Left colon (tissue), 2 donors: ENCODE measurements around the gene SLC16A3. TPM values are rescaled to one million over a fixed set of nuclear protein-coding genes. Genes with fewer than 3 reads are reported as not detected.
A peak's percentile ranks its signal among the peaks of the same experiment; 100 is the strongest.

Experiments used
- ATAC-seq: fragments of 200-7000 bp; cut with Tn5 transposase; one replicate; pipeline ENCODE4 v1.9.1; 2020; ENCODE audit warnings: mild to moderate bottlenecking, moderate library complexity
- DNase-seq, 2 donors: peaks; one replicate each; pipeline ENCODE4 v3.0.0-alpha.2; 2020
- intact Hi-C, 2 donors: fragments of 100-400 bp; cut with DNase I in 1 of 2; cut with micrococcal nuclease in 1 of 2; formaldehyde crosslinking; loops; one replicate each; pipeline versions ENCODE4 v1.11.2 to v1.14.0; 2022; cut with DNase I, micrococcal nuclease
- total RNA-seq, 2 donors: library from RNA; stranded (reverse); fragmentation: NEBNext Ultra II Directional; extraction: Animal tissue kit (Norgen Biotek cat#: 25700); gene quantifications; one replicate each; pipeline ENCODE4 v1.2.1, GENCODE V29; 2021
- donor health status: DM: no; HTN: no; CAD: no.
- donor health status: DM: yes; HTN: yes; CAD: no.

Gene SLC16A3
- total RNA-seq, 2 donors from 2014 or later: 112 to 168 TPM

- intact Hi-C loops: no loop called here
- DNase-seq: peak in 1 of 2 donors; percentile 26
Measured at GRCh38 chr17:82241926-82242697, 13.3 kb downstream of the SLC16A3 start.

DNA sequence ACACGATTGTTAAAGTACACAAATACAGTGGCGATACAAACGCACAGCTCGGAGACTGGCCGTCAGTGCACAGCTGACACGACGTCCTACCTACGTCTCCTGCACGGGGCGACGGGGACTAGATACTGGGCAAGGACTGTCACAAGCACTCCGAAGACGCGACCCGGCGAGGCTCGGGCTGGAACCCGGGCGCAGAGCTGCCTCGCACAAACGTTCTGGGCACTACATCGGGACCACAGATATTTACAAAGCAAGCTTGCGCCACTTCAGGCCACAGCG, 13.8 kb downstream of the SLC16A3 start:
- ATAC-seq (no peak), DNase-seq (no peak)
- intact Hi-C loops: no loop called here

More at GRCh38 chr17:82241926-82242697, 13.3 kb downstream of the SLC16A3 start:
- ATAC-seq: peak; percentile 9

GRCh38 chr17:82242977-82243647, 14.3 kb downstream of the SLC16A3 start:
- intact Hi-C loops: no loop called here
- ATAC-seq (no peak), DNase-seq (peak; percentile 66 to 69)

GRCh38 chr17:82243648-82244412, 15.0 kb downstream of the SLC16A3 start:
- ATAC-seq (peak; percentile 32), DNase-seq (no peak)
- intact Hi-C loops: no loop called here

DNA sequence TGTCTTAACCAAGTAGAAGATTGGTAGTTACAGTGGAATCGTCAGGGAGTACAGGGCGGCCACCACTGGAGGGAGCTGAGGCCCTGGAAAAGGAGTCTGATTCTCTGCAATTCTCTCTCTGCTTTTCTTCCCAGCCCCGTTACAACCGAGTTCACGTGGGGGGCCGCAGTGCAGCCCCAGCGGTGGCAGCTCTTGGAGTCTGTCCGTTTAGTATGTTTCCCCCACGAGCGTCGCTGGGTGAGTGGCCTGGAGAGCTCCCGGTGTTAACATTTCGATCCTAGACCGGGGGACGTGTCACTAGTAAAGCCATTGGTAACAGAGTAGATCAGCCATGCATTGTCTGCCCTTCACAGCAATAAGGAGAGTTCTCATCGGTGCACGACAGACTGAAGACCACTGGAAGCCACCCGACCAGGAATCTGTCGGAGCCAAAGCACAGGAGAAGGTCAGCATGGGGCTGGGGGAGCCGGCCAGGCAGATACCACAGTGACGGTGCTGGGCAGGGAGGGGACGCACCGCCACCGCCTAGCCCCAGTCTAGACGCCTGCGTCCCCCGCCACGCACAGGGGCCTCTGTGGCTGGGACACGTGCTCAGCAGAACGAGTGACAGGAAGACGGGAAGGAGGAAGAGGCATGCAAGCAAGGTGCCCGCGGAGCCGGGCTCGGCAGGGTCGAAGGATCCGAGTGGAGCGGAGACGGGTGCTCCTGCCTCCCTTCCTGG, 15.7 kb downstream of the SLC16A3 start:
- intact Hi-C loops: no loop called here
- peak; percentile 32 for ATAC-seq
- no peak for DNase-seq

- intact Hi-C loops: no loop called here
- no peak for DNase-seq
- ATAC-seq: no peak
Measured at GRCh38 chr17:82245134-82246039, 16.5 kb downstream of the SLC16A3 start.

DNA sequence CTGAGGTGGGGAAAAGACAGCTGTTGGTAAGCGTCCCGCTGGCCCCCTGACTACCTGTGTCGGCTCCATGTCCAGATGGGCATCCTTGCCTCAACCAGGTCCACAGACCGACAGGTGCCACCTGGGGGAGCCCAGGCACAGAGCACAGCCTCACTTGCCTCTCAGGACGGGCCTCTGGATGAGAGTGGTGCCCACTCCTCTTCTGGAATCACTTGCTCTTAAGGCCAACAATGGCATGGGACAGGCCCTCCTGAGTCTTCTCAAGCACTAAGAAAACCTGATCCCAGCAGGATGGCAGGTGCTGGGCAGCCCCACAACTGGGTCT, 17.2 kb downstream of the SLC16A3 start:
- intact Hi-C loops: no loop called here
- ATAC-seq (no peak), DNase-seq (no peak)

DNA sequence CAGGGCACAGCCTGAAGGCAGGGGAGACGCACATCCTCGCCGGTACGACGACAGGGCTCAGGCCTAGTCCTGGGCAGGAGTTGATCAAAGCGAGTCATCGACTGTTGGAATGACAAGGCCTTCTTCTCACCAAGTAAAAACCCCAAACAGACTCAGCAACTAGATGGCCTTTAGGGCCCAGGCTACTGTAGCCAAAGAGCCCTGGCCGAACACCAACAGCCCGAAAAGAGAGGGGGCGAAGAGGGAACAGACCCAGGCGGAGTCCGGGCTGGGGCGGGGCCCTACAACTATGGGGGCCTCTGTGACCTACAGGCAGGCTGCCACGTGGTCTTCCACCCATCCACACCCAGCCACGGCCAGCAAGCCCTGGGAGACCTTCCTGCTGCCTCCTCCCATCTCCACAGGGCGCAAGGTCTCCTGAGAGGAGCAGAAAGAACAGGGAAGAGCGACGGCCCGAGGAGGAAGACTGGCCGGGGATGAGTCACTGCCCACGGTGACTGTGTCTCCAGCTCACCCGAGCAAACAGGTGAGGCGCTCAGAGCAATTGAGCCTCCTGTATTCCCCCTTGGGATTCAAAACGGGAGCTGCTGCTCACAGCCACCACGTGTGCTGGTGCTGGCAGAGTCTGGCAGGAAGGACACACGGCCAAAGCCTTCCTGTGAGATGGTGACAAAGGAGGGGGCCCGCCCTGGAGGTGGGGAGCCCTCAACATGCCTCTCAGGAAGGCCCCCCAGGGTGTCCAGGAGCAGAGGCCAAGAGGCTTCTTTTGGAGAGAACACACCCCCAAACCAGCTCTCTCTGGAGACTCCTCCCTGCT, 17.7 kb downstream of the SLC16A3 start:
- ATAC-seq: peak; percentile 47
- intact Hi-C loops: no loop called here
- no peak for DNase-seq

DNA sequence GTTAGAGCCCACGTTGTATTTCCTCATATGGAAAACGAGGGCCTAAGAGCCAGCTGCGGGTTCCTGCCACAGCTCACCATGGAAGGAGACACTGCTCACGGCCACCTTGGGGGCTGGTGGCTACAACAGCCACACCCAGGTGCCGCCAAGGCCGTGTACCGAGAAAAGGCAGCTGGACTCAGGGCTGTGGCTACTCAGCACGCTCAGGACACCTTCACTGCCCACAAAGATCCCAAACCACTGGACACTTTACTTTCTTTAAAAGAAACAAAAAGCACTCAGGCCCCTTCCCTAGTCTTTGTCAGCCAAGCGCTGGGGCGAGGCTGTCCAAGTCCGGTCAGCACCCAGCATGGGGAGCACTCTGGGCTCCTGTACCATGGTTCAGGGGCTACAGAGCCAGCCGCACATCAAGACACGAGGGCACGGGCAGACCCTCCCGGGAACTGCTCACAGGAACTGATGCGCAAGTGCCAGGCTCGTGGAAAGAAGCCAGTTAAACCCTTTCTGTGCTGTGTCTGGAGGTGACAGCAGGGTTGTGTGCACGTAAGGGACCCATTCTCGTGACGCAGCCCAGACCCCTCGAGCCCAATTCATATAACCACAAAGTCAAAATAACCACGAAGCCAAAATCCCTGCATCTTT, 18.5 kb downstream of the SLC16A3 start:
- ATAC-seq (peak; percentile 6), DNase-seq (no peak)
- intact Hi-C loops: no loop called here

- DNase-seq: no peak
- no peak for ATAC-seq
- intact Hi-C loops: no loop called here
Measured at GRCh38 chr17:82247856-82248671, 19.2 kb downstream of the SLC16A3 start.

GRCh38 chr17:82248815-82249674, 20.2 kb downstream of the SLC16A3 start:
- intact Hi-C loops: no loop called here
- ATAC-seq (no peak), DNase-seq (no peak)

- ATAC-seq: no peak
- intact Hi-C loops: loop anchor here in 1 of 2 donors (10.0 kb wide), 1 partner anchor 65 kb away; the partner anchor contains the start of gene CD7
- peak in 1 of 2 donors; percentile 25 for DNase-seq
Measured at GRCh38 chr17:82249896-82250581, 21.2 kb downstream of the SLC16A3 start.

GRCh38 chr17:82250868-82251500, 22.1 kb downstream of the SLC16A3 start:
- no peak for ATAC-seq
- intact Hi-C loops: loop anchor here in 1 of 2 donors (10.0 kb wide), 1 partner anchor 64 kb away; the partner anchor contains the start of gene CD7
- no peak for DNase-seq

- ATAC-seq (no peak), DNase-seq (no peak)
- intact Hi-C loops: loop anchor here in 1 of 2 donors (10.0 kb wide), 1 partner anchor 62 kb away; the partner anchor contains the start of gene CD7
Measured at GRCh38 chr17:82252511-82253178, 23.8 kb downstream of the SLC16A3 start.
